NCI-H2227 (cell line): Measurements from ENCODE around the gene EPS8L1.
"Not testable (repeated sequence)": the region's sequence is repeated elsewhere in the genome, so short reads cannot be mapped to it uniquely, and the experiment has no call there.

Experiments used
- DNase-seq: peaks from one replicate; lab custom pipeline; 2025; ENCODE audit not compliant: unreplicated experiment; lab: John Stamatoyannopoulos, UW

EPS8L1 gene

GRCh38 chr19:55094456-55095259 is 19.0 kb downstream of the EPS8L1 start:
- DNase-seq: no peak

- DNase-seq: no peak
These were observed 19.8 kb downstream of the EPS8L1 start for GRCh38 chr19:55095260-55096060.

GRCh38 chr19:55096061-55096701 is 20.5 kb downstream of the EPS8L1 start:
- no peak for DNase-seq

- DNase-seq: no peak
These were observed 22.4 kb downstream of the EPS8L1 start for GRCh38 chr19:55097864-55098715.

- no peak for DNase-seq
These were observed 23.3 kb downstream of the EPS8L1 start for GRCh38 chr19:55098716-55099556.

GRCh38 chr19:55099557-55100506 is 24.2 kb downstream of the EPS8L1 start:
- no peak for DNase-seq

- no peak for DNase-seq
These were observed 25.6 kb downstream of the EPS8L1 start for GRCh38 chr19:55101261-55101660.

GRCh38 chr19:55103190-55103589 is 27.5 kb downstream of the EPS8L1 start:
- no peak for DNase-seq

- DNase-seq: no peak
These were observed 29.6 kb downstream of the EPS8L1 start for GRCh38 chr19:55105237-55105636.

- no peak for DNase-seq
These were observed 30.9 kb downstream of the EPS8L1 start for GRCh38 chr19:55106591-55106990.

GRCh38 chr19:55107252-55107651 is 31.6 kb downstream of the EPS8L1 start:
- DNase-seq: not testable (repeated sequence)

- no peak for DNase-seq
These were observed 34.0 kb downstream of the EPS8L1 start for GRCh38 chr19:55109527-55110291.

GRCh38 chr19:55111238-55111831 is 35.7 kb downstream of the EPS8L1 start:
- no peak for DNase-seq

GRCh38 chr19:55112246-55112776 is 36.6 kb downstream of the EPS8L1 start:
- no peak for DNase-seq

- DNase-seq: no peak
These were observed 37.3 kb downstream of the EPS8L1 start for GRCh38 chr19:55112777-55113569.

- DNase-seq: peak; percentile 93
These were observed 37.9 kb downstream of the EPS8L1 start for GRCh38 chr19:55113570-55114039.
